LoVo (cell line): Measurements from ENCODE around the gene TRA2B.

ENCODE experiments used
- DNase-seq: peaks from one replicate; pipeline ENCODE4 v3.0.0-alpha.2; 2016; ENCODE audit warnings: low spot score

Gene TRA2B

GRCh38 chr3:185937689-185938374, at the start of gene TRA2B:
Gene TRA2B, minus strand, starts transcription at chr3:185938014. Its CDS starts 154 bp downstream, at chr3:185937860.
- DNase-seq: peak; percentile 99

GRCh38 chr3:185986198-185986777, 48.5 kb upstream of the TRA2B start:
- DNase-seq: peak; percentile 76

GRCh38 chr3:185984203-185984602, 46.4 kb upstream of the TRA2B start:
- DNase-seq: no peak

- DNase-seq: peak; percentile 81
These were observed 45.8 kb upstream of the TRA2B start for GRCh38 chr3:185983495-185984141.

- DNase-seq: no peak
These were observed 44.8 kb upstream of the TRA2B start for GRCh38 chr3:185982632-185983031.

- DNase-seq: no peak
These were observed 43.8 kb upstream of the TRA2B start for GRCh38 chr3:185981621-185982020.

- DNase-seq: no peak
These were observed 41.9 kb upstream of the TRA2B start for GRCh38 chr3:185979721-185980121.

GRCh38 chr3:185978516-185978915, 40.7 kb upstream of the TRA2B start:
- no peak for DNase-seq

- DNase-seq: no peak
These were observed 39.8 kb upstream of the TRA2B start for GRCh38 chr3:185977679-185978040.

GRCh38 chr3:185976977-185977678, 39.3 kb upstream of the TRA2B start:
- DNase-seq: peak; percentile 57

- DNase-seq: no peak
These were observed 38.3 kb upstream of the TRA2B start for GRCh38 chr3:185976100-185976499.

- DNase-seq: no peak
These were observed 33.8 kb upstream of the TRA2B start for GRCh38 chr3:185971579-185971978.

- no peak for DNase-seq
These were observed 30.4 kb upstream of the TRA2B start for GRCh38 chr3:185968168-185968567.

- no peak for DNase-seq
These were observed 28.8 kb upstream of the TRA2B start for GRCh38 chr3:185966655-185967054.

GRCh38 chr3:185965496-185965895, 27.7 kb upstream of the TRA2B start:
- no peak for DNase-seq

GRCh38 chr3:185961675-185962232, 23.9 kb upstream of the TRA2B start:
- no peak for DNase-seq

- DNase-seq: peak; percentile 39
These were observed 22.9 kb upstream of the TRA2B start for GRCh38 chr3:185960522-185961288.

GRCh38 chr3:185959609-185960521, 22.1 kb upstream of the TRA2B start:
- peak; percentile 71 for DNase-seq

- no peak for DNase-seq
These were observed 20.8 kb upstream of the TRA2B start for GRCh38 chr3:185958626-185959025.

- no peak for DNase-seq
These were observed 18.4 kb upstream of the TRA2B start for GRCh38 chr3:185956244-185956643.

- DNase-seq: no peak
These were observed 16.5 kb upstream of the TRA2B start for GRCh38 chr3:185954366-185954723.
